RWPE2 (cell line): ENCODE results near the gene ZNF107.

Experiments used
- ATAC-seq: fragments of 200-7000 bp; cut with Tn5 transposase; 3 replicates; pipeline ENCODE4 v1.9.1; 2021; ENCODE audit warnings: low read depth
- DNase-seq: peaks from one replicate; pipeline ENCODE4 v3.0.0-alpha.2; 2020; ENCODE audit warnings: low spot score
- H3K27ac ChIP-seq: fragments of 450-650 bp; 2 replicates; pipeline ENCODE4 v1.5.1; 2017; ENCODE audit warnings: mild to moderate bottlenecking; ENCODE audit not compliant: poor library complexity, severe bottlenecking
- H3K27me3 ChIP-seq: fragments of 250-450 bp; sonication (Bioruptor Pico); 2 replicates; pipeline ENCODE4 v1.5.1; 2021; ENCODE audit warnings: mild to moderate bottlenecking, moderate library complexity; ENCODE audit not compliant: insufficient read depth, poor library complexity, severe bottlenecking
- H3K36me3 ChIP-seq: fragments of 250-450 bp; sonication (Bioruptor Pico); 2 replicates; pipeline ENCODE4 v1.5.1; 2020; ENCODE audit warnings: low read depth, mild to moderate bottlenecking, moderate library complexity
- H3K4me1 ChIP-seq: fragments of 250-450 bp; sonication (Bioruptor Pico); 2 replicates; pipeline ENCODE4 v1.5.1; 2021; ENCODE audit warnings: mild to moderate bottlenecking, moderate library complexity; ENCODE audit not compliant: insufficient read depth, poor library complexity, severe bottlenecking
- H3K4me3 ChIP-seq: fragments of 250-450 bp; sonication (Bioruptor Pico); 2 replicates; pipeline ENCODE4 v1.5.1; 2021; ENCODE audit warnings: mild to moderate bottlenecking, moderate library complexity; ENCODE audit not compliant: severe bottlenecking
- H3K9me3 ChIP-seq: fragments of 250-450 bp; sonication (Bioruptor Pico); 2 replicates; pipeline ENCODE4 v1.5.1; 2021; ENCODE audit warnings: mild to moderate bottlenecking, moderate library complexity; ENCODE audit not compliant: severe bottlenecking
- TF ChIP-seq, protein P1 (sequence below): fragments of 450-650 bp; IDR thresholded peaks from one replicate; pipeline ENCODE4 v1.5.1; 2017; ENCODE audit warnings: mild to moderate bottlenecking, moderate library complexity; ENCODE audit not compliant: poor library complexity, severe bottlenecking

The ZNF107 gene

DNA sequence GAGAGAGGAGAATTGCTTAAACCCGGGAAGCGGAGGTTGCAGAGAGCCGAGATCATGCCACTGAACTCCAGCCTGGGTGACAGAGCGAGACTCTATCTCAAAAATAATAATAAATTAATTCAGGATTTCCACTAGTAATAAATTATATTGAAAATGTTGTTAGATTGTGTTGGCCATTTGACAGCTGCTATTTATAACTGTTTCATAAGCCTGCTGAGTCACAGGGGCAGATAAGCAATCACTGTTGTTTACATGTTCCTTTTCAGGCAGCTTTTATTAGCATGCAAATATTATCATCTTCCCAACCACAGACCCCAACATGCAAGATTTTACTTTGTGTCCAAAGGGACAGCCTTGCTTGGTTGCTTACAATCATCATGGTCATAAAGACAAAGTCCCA is 78.7 kb downstream of the ZNF107 start:
- H3K9me3 ChIP-seq = peaks cover under 1% of the 10 kb centered on the region
- H3K27ac ChIP-seq = no peak overlapping the region

DNA sequence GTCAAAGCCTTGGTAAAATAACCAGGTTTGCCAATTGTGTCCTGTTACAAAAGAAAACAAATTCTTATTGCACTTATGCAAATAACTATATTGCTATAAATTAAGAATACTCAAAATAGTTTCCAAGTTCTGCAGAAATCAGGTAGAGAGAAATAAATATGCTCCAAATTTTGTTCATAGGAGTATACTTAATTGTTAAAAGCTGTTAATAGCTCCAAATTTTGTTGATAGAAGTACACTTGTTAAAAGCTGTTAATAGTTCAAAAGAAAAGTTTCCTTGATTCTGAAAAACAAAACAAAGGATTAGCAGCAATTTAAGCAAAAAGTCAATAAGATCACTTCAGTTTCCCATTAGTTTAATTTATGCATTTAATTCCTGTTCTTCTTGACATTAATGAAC is 81.9 kb downstream of the ZNF107 start:
- H3K4me3 ChIP-seq = no peak overlapping the region
- H3K27ac ChIP-seq = no peak overlapping the region
- no peaks in the 10 kb centered on the region for H3K9me3 ChIP-seq
- TF ChIP-seq, protein P1, sequence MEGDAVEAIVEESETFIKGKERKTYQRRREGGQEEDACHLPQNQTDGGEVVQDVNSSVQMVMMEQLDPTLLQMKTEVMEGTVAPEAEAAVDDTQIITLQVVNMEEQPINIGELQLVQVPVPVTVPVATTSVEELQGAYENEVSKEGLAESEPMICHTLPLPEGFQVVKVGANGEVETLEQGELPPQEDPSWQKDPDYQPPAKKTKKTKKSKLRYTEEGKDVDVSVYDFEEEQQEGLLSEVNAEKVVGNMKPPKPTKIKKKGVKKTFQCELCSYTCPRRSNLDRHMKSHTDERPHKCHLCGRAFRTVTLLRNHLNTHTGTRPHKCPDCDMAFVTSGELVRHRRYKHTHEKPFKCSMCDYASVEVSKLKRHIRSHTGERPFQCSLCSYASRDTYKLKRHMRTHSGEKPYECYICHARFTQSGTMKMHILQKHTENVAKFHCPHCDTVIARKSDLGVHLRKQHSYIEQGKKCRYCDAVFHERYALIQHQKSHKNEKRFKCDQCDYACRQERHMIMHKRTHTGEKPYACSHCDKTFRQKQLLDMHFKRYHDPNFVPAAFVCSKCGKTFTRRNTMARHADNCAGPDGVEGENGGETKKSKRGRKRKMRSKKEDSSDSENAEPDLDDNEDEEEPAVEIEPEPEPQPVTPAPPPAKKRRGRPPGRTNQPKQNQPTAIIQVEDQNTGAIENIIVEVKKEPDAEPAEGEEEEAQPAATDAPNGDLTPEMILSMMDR = no peak
- no peaks in the 10 kb centered on the region for H3K4me1 ChIP-seq
- no peaks in the 10 kb centered on the region for H3K36me3 ChIP-seq
- H3K27me3 ChIP-seq = no peaks in the 10 kb centered on the region
- no peak for ATAC-seq
- no peak for DNase-seq

More for the DNA sequence above, 78.7 kb downstream of the ZNF107 start:
- no peak for ATAC-seq
- H3K27me3 ChIP-seq = no peaks in the 10 kb centered on the region
- no peak for DNase-seq
- H3K36me3 ChIP-seq = no peaks in the 10 kb centered on the region
- H3K4me1 ChIP-seq = no peaks in the 10 kb centered on the region
- TF ChIP-seq, protein P1 = no peak
- H3K4me3 ChIP-seq = no peak overlapping the region

DNA sequence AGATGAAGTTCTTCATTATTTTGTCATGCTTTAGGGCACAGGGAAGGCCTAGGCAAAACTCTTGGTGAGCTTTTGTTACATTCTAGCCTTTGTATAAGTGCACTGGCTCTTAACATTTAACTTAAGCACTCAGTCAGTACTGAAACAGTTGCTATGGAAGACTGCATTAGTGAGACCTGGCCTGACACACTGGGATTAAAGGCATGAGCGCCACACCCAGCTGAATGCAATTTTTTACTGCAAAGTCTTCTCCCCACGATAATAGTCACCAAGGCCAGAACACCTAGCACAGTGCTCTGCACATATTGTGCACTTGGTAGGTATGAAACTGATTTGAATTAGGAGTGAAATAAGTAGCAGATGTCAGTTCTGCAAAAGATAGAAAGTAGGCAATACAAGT is 87.1 kb downstream of the ZNF107 start:
- no peak overlapping the region for H3K4me3 ChIP-seq
- H3K36me3 ChIP-seq = no peaks in the 10 kb centered on the region
- ATAC-seq (no peak), DNase-seq (no peak)
- H3K9me3 ChIP-seq = no peaks in the 10 kb centered on the region
- TF ChIP-seq, protein P1 = no peak
- H3K4me1 ChIP-seq = no peaks in the 10 kb centered on the region
- H3K27ac ChIP-seq = no peak overlapping the region
- no peaks in the 10 kb centered on the region for H3K27me3 ChIP-seq

DNA sequence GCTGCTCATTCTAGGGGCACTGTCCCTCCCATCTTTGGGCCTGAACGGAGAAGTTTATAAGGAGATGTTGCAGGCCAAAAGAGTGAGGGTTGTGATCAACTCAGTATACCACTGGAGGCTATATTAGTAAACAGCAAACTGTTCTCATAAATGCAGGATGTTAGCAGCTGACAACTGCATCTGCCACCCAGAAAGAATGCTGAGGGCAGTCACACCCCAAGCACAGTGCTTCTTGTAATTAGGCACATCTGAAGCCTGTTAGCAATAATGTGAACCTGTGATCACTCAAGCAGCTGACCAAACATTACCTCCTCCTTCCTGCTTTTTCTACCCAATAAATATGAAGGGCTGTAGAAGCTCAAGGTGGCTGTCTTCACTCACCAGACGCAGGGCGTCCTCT is 89.9 kb downstream of the ZNF107 start:
- Histone ChIP-seq H3K27me3 (no peaks in the 10 kb centered on the region), H3K27ac (no peak overlapping the region), H3K9me3 (no peaks in the 10 kb centered on the region), H3K4me1 (no peaks in the 10 kb centered on the region), H3K4me3 (no peak overlapping the region), H3K36me3 (no peaks in the 10 kb centered on the region)
- no peak for DNase-seq
- TF ChIP-seq, protein P1 = no peak
- ATAC-seq = no peak

DNA sequence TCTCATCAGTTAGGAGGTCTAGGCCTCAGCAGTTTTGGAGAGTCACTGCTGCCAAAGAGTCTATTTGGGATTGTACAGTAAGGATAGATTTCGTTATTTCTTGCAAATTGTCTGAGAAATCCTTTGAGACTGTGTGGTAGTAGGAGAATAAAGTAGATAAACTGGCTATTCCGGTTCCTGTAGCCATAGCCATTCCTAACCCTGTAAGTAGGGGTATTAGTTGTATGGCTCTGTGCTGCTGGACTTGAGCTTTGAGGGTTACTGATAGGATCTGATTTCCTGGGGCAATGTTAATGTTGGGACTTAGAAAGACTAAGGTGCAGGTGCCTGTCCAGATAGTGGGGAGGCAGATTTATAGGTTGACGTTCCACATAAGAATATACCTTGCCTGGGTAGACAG is 92.2 kb downstream of the ZNF107 start:
- no peaks in the 10 kb centered on the region for H3K4me1 ChIP-seq
- H3K27ac ChIP-seq = no peak overlapping the region
- TF ChIP-seq, protein P1 = no peak
- no peak for DNase-seq
- H3K9me3 ChIP-seq = no peaks in the 10 kb centered on the region
- no peaks in the 10 kb centered on the region for H3K36me3 ChIP-seq
- no peaks in the 10 kb centered on the region for H3K27me3 ChIP-seq
- no peak for ATAC-seq
- no peak overlapping the region for H3K4me3 ChIP-seq
